Natural killer cell (primary cell): Measurements from ENCODE around the gene ZFYVE19. TPM values are rescaled to one million over a fixed set of nuclear protein-coding genes. Genes with fewer than 3 reads are reported as not detected.
A peak's percentile ranks its signal among the peaks of the same experiment; 100 is the strongest.

Source experiments
- ATAC-seq, 3 donors: fragments of 150-1000 bp in 2 of 3; fragments of 200-7000 bp in 1 of 3; cut with Tn5 transposase; 1 replicate in 1 of 3; 2 replicates in 2 of 3; pipeline ENCODE4 v1.10.0; 2021; ENCODE audit warnings: mild to moderate bottlenecking in 2 of 3, moderate library complexity in 2 of 3
- DNase-seq, 2 donors: peaks; one replicate each; pipeline versions ENCODE4 v3.0.0 to v3.0.0-alpha.2; 2013 to 2021; ENCODE audit warnings: mixed read lengths in 1 of 2
- H3K27ac ChIP-seq: one replicate; pipeline ENCODE4 v1.5.1; 2013; ENCODE audit warnings: mild to moderate bottlenecking, low read length
- H3K27me3 ChIP-seq: one replicate; pipeline ENCODE4 v1.6.1; 2013; ENCODE audit warnings: low read length; ENCODE audit not compliant: control insufficient read depth, insufficient read depth
- H3K36me3 ChIP-seq: one replicate; pipeline ENCODE4 v1.6.1; 2013; ENCODE audit warnings: low read length; ENCODE audit not compliant: control insufficient read depth, insufficient read depth
- H3K4me1 ChIP-seq: one replicate; pipeline ENCODE4 v1.6.1; 2013; ENCODE audit warnings: low read length; ENCODE audit not compliant: control insufficient read depth, insufficient read depth
- H3K4me3 ChIP-seq: one replicate; pipeline ENCODE4 v1.5.1; 2013; ENCODE audit warnings: low read length
- H3K9me3 ChIP-seq: one replicate; pipeline ENCODE4 v1.6.1; 2013; ENCODE audit warnings: low read length; ENCODE audit not compliant: control insufficient read depth, insufficient read depth
- H3K27ac Mint-ChIP-seq, 2 donors: one replicate each; pipeline ENCODE4 v1.8.0; 2022; ENCODE audit warnings: mild to moderate bottlenecking in 2 of 2, mixed read lengths in 2 of 2, moderate library complexity in 1 of 2
- H3K27me3 Mint-ChIP-seq, 2 donors: one replicate each; pipeline ENCODE4 v1.8.0; 2022; ENCODE audit warnings: low read depth in 2 of 2, mixed read lengths in 2 of 2
- H3K36me3 Mint-ChIP-seq: one replicate; pipeline ENCODE4 v1.8.0; 2022; ENCODE audit warnings: mixed read lengths
- H3K4me1 Mint-ChIP-seq, 2 donors: one replicate each; pipeline ENCODE4 v1.8.0; 2022; ENCODE audit warnings: mixed read lengths in 2 of 2
- H3K4me3 Mint-ChIP-seq: one replicate; pipeline ENCODE4 v1.8.0; 2022; ENCODE audit warnings: mild to moderate bottlenecking, moderate library complexity, mixed read lengths
- H3K9me3 Mint-ChIP-seq, 2 donors: one replicate each; pipeline ENCODE4 v1.8.0; 2022; ENCODE audit warnings: mixed read lengths in 2 of 2
- WGBS: methylation state at CpG from one replicate; pipeline ENCODE4 v1.1.7; 2013; ENCODE audit warnings: missing lambda C conversion rate; ENCODE audit not compliant: insufficient coverage; 5-methylcytosine and 5-hydroxymethylcytosine counted together
- intact Hi-C: fragments of 100-400 bp; cut with micrococcal nuclease; formaldehyde crosslinking; loops from one replicate; pipeline ENCODE4 v1.14.2; 2022
- total RNA-seq, 4 donors: library from RNA; stranded (reverse); fragments of 120-200 nt in 1 of 4; gene quantifications; one replicate each; pipeline versions ENCODE4 v1.2.3 to v1.2.4, GENCODE V29; 2013 to 2022
- TF ChIP-seq, protein P1 (sequence below): fragments of 200-600 bp; IDR thresholded peaks from one replicate; pipeline ENCODE4 v1.8.0; 2022; ENCODE audit warnings: antibody characterized with exemption

Gene ZFYVE19
- total RNA-seq, 3 donors from 2014 or later (not counting 1 experiment from before 2014, with no cell fraction given): 16.4 to 19.7 (median 18.5) TPM

DNA sequence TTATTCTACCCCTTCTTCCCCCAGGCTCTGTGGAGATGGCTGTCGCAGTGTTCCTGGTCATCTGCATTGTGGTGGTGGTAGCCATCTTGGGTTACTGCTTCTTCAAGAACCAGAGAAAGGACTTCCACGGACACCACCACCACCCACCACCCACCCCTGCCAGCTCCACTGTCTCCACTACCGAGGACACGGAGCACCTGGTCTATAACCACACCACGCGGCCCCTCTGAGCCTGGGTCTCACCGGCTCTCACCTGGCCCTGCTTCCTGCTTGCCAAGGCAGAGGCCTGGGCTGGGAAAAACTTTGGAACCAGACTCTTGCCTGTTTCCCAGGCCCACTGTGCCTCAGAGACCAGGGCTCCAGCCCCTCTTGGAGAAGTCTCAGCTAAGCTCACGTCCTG is 49.9 kb downstream of the ZFYVE19 start:
- H3K27me3 Mint-ChIP-seq: peaks cover 11 to 13% of the 10 kb centered on the region in 2 donors
- WGBS: 80% methylated on average over 7 of the region's 8 CpGs
- H3K36me3 ChIP-seq: no peaks in the 10 kb centered on the region
- no peak for DNase-seq
- intact Hi-C loops: loop anchor here (1.0 to 5.0 kb wide), 3 partner anchors 38 to 326 kb away; partner anchors contain the start of gene VPS18
- H3K27ac Mint-ChIP-seq: no peak overlapping the region
- H3K4me3 ChIP-seq: no peak overlapping the region
- no peaks in the 10 kb centered on the region for H3K36me3 Mint-ChIP-seq
- H3K4me1 Mint-ChIP-seq: peaks cover 0 to 6% of the 10 kb centered on the region in 2 donors
- H3K4me3 Mint-ChIP-seq: no peak overlapping the region
- ATAC-seq: no peak
- H3K27ac ChIP-seq: no peak overlapping the region
- H3K9me3 Mint-ChIP-seq: no peaks in the 10 kb centered on the region
- no peaks in the 10 kb centered on the region for H3K27me3 ChIP-seq
- no peaks in the 10 kb centered on the region for H3K9me3 ChIP-seq
- H3K4me1 ChIP-seq: peaks cover 14% of the 10 kb centered on the region
- TF ChIP-seq, protein P1, sequence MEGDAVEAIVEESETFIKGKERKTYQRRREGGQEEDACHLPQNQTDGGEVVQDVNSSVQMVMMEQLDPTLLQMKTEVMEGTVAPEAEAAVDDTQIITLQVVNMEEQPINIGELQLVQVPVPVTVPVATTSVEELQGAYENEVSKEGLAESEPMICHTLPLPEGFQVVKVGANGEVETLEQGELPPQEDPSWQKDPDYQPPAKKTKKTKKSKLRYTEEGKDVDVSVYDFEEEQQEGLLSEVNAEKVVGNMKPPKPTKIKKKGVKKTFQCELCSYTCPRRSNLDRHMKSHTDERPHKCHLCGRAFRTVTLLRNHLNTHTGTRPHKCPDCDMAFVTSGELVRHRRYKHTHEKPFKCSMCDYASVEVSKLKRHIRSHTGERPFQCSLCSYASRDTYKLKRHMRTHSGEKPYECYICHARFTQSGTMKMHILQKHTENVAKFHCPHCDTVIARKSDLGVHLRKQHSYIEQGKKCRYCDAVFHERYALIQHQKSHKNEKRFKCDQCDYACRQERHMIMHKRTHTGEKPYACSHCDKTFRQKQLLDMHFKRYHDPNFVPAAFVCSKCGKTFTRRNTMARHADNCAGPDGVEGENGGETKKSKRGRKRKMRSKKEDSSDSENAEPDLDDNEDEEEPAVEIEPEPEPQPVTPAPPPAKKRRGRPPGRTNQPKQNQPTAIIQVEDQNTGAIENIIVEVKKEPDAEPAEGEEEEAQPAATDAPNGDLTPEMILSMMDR: no peak

DNA sequence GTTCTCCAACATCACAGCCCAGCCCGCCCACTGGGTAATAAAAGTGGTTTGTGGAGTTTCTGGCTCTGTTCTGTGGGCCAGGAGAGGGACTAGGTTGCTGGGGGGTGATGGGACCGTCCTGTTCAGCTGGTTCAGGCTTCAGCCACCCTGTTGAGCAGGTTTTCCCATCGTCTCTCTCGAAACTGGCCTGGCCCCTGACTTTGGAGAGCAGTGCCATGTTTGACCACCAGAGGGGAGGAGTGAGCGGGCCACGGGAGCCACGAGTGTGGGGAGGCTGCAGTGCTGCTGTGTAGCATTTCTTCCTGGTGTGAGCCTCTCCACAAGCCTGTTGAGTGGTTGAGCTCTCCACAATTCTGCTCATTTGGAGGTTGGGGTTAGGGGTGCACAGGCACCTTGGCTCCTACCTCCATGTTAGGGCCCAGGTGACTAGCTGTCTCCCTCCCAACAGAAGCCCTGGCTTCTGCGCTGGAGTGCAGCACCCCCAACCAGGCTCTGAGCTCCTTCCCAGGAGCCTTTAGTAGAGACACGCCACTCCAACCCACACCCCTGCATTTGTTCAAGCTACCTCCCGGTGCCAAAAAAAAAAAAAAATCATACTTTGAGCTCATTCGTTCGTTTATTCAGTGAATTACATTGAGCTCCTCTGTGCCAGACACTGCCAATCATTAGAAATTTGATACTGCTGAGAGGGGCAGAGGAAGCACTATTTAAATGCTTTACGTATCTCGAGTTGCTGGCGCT is 50.9 kb downstream of the ZFYVE19 start:
- WGBS: 52% methylated on average over 14 of the region's 15 CpGs
- peak; percentile 76 to 87 for DNase-seq
- no peaks in the 10 kb centered on the region for H3K9me3 Mint-ChIP-seq
- no peaks in the 10 kb centered on the region for H3K36me3 Mint-ChIP-seq
- Histone ChIP-seq H3K27me3 (no peaks in the 10 kb centered on the region), H3K36me3 (no peaks in the 10 kb centered on the region), H3K4me3 (no peak overlapping the region), H3K4me1 (peaks cover 18% of the 10 kb centered on the region), H3K27ac (no peak overlapping the region), H3K9me3 (no peaks in the 10 kb centered on the region)
- no peak overlapping the region for H3K4me3 Mint-ChIP-seq
- H3K4me1 Mint-ChIP-seq: peaks cover 0 to 6% of the 10 kb centered on the region in 2 donors
- intact Hi-C loops: loop anchor here (1.0 to 5.0 kb wide), 3 partner anchors 37 to 325 kb away; partner anchors contain the start of gene VPS18
- peaks cover 11 to 15% of the 10 kb centered on the region in 2 donors for H3K27me3 Mint-ChIP-seq
- H3K27ac Mint-ChIP-seq: peak overlapping the region in 1 of 2 donors; percentile 44
- TF ChIP-seq, protein P1: peak; percentile 84
- peak; percentile 91 to 99 (median 94) for ATAC-seq

DNA sequence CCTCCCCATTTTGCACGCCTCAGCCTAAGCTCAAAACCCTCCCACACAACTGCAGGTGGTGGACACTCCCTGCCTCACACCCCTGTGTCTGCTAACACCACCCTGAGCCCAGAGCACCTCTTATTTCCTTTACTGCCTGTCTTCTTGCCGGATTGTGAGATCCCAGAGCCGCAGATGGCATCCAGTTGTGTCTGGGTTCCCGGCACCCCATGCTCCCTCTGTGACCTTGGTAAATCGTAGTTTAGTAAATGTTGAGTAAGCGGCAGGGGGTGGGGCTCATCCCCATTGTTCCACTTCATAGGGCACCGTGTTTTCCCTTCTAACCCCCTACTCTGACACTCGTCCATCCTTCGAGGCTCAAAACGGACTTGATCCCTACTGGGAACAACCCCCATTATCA is 51.8 kb downstream of the ZFYVE19 start:
- no peak overlapping the region for H3K27ac ChIP-seq
- DNase-seq (no peak), ATAC-seq (no peak)
- H3K9me3 Mint-ChIP-seq: no peaks in the 10 kb centered on the region
- peaks cover 18% of the 10 kb centered on the region for H3K4me1 ChIP-seq
- intact Hi-C loops: loop anchor here (5.0 kb wide), 2 partner anchors 164 to 324 kb away; no protein-coding TSS in a partner anchor
- WGBS: 92% methylated on average over 10 of the region's 10 CpGs
- no peaks in the 10 kb centered on the region for H3K36me3 ChIP-seq
- TF ChIP-seq, protein P1: no peak
- peaks cover 0 to 6% of the 10 kb centered on the region in 2 donors for H3K4me1 Mint-ChIP-seq
- no peaks in the 10 kb centered on the region for H3K27me3 ChIP-seq
- H3K4me3 Mint-ChIP-seq: no peak overlapping the region
- no peaks in the 10 kb centered on the region for H3K9me3 ChIP-seq
- H3K4me3 ChIP-seq: no peak overlapping the region
- no peak overlapping the region for H3K27ac Mint-ChIP-seq
- H3K27me3 Mint-ChIP-seq: peaks cover 11 to 17% of the 10 kb centered on the region in 2 donors
- no peaks in the 10 kb centered on the region for H3K36me3 Mint-ChIP-seq
